Kidney epithelial cell (primary cell): Measurements from ENCODE around the gene SYNGR3. TPM values are rescaled to one million over a fixed set of nuclear protein-coding genes. Genes with fewer than 3 reads are reported as not detected.
A peak's percentile ranks its signal among the peaks of the same experiment; 100 is the strongest.
"Not testable (repeated sequence)": the region's sequence is repeated elsewhere in the genome, so short reads cannot be mapped to it uniquely, and the experiment has no call there.

Experiments used
- DNase-seq: peaks from one replicate; pipeline ENCODE4 v3.0.0-alpha.2; 2010; ENCODE audit warnings: low read depth
- H3K27me3 ChIP-seq: 2 replicates; pipeline ENCODE4 v1.6.0; 2011; ENCODE audit warnings: low read length; ENCODE audit not compliant: control insufficient read depth, insufficient read depth
- H3K36me3 ChIP-seq: 2 replicates; pipeline ENCODE4 v1.5.1; 2011; ENCODE audit warnings: low read length; ENCODE audit not compliant: control insufficient read depth, insufficient read depth
- H3K4me3 ChIP-seq: 2 replicates; pipeline ENCODE4 v1.5.1; 2011; ENCODE audit warnings: low read depth, mild to moderate bottlenecking, control low read depth, low read length
- CTCF ChIP-seq: IDR thresholded peaks from 2 replicates; pipeline ENCODE4 v1.5.1; 2011; ENCODE audit warnings: mild to moderate bottlenecking, moderate library complexity, low read length, control low read depth, inconsistent platforms; ENCODE audit not compliant: insufficient read depth, poor library complexity, severe bottlenecking
- total RNA-seq: library from RNA; depleted of rRNA; stranded (reverse); fragments of >200 nt; gene quantifications from 2 replicates; pipeline ENCODE4 v1.2.3, GENCODE V29; 2015

Gene SYNGR3
- total RNA-seq, 1 donor from 2014 or later, result 11.3 TPM

- H3K4me3 ChIP-seq, result peak within 1 kb of the TSS; percentile 95
- peaks cover 2% of the 10 kb centered on the region for H3K36me3 ChIP-seq
- peak; percentile 31 for TF ChIP-seq CTCF
- DNase-seq, result no peak
- no peaks in the 10 kb centered on the region for H3K27me3 ChIP-seq
These were observed 30.3 kb upstream of the SYNGR3 start, which contains the start of gene NDUFB10 for GRCh38 chr16:1959269-1960039. Gene NDUFB10, plus strand, starts transcription at chr16:1959538. Its CDS starts 87 bp downstream, at chr16:1959625.

GRCh38 chr16:1960665-1961630, 28.8 kb upstream of the SYNGR3 start:
- Histone ChIP-seq H3K36me3 (peaks cover 2% of the 10 kb centered on the region), H3K27me3 (no peaks in the 10 kb centered on the region), H3K4me3 (no peak overlapping the region)
- TF ChIP-seq CTCF, result no peak
- DNase-seq, result no peak

GRCh38 chr16:1961651-1962067, 28.1 kb upstream of the SYNGR3 start:
- no peaks in the 10 kb centered on the region for H3K27me3 ChIP-seq
- no peak overlapping the region for H3K4me3 ChIP-seq
- H3K36me3 ChIP-seq, result peaks cover 2% of the 10 kb centered on the region
- TF ChIP-seq CTCF, result no peak
- no peak for DNase-seq

- not testable (repeated sequence) for DNase-seq, H3K36me3 ChIP-seq, H3K27me3 ChIP-seq
- H3K4me3 ChIP-seq, result peak overlapping the region; percentile 75
These were observed 27.3 kb upstream of the SYNGR3 start for GRCh38 chr16:1962161-1963153.

GRCh38 chr16:1963806-1964505, 25.8 kb upstream of the SYNGR3 start:
- DNase-seq, result no peak

More at GRCh38 chr16:1963806-1964505, 25.8 kb upstream of the SYNGR3 start:
- Histone ChIP-seq H3K27me3 (no peaks in the 10 kb centered on the region), H3K36me3 (peaks cover 2% of the 10 kb centered on the region), H3K4me3 (peak overlapping the region; percentile 75)
- peak; percentile 13 for TF ChIP-seq CTCF
